Measurements from ENCODE around the gene PRDM11. TPM values are rescaled to one million over a fixed set of nuclear protein-coding genes. Genes with fewer than 3 reads are reported as not detected.
"Not testable (repeated sequence)": the region's sequence is repeated elsewhere in the genome, so short reads cannot be mapped to it uniquely, and the experiment has no call there.

The PRDM11 gene
- total RNA-seq, 1 donor from 2014 or later = 1.4 TPM

GRCh38 chr11:45245218-45246045, 99.0 kb downstream of the PRDM11 start:
- Mint-ChIP-seq H3K36me3 (ENCODE audit: low read depth) (no peaks in the 10 kb centered on the region), H3K9me3 (no peaks in the 10 kb centered on the region), H3K4me3 (no peak overlapping the region), H3K27ac (no peak overlapping the region), H3K27me3 (peaks cover 2% of the 10 kb centered on the region), H3K4me1 (peaks cover 2% of the 10 kb centered on the region)
- DNase-seq = no peak
- intact Hi-C loops (cut with micrococcal nuclease) = no loop called here

GRCh38 chr11:45246241-45246640, 99.8 kb downstream of the PRDM11 start:
- Mint-ChIP-seq H3K27me3 (peaks cover 4% of the 10 kb centered on the region), H3K4me1 (peaks cover 2% of the 10 kb centered on the region), H3K36me3 (ENCODE audit: low read depth) (no peaks in the 10 kb centered on the region), H3K9me3 (no peaks in the 10 kb centered on the region), H3K27ac (no peak overlapping the region), H3K4me3 (no peak overlapping the region)
- DNase-seq = no peak
- intact Hi-C loops (cut with micrococcal nuclease) = no loop called here

- no peak for DNase-seq
- Mint-ChIP-seq H3K9me3 (no peaks in the 10 kb centered on the region), H3K4me3 (no peak overlapping the region), H3K36me3 (ENCODE audit: low read depth) (no peaks in the 10 kb centered on the region), H3K27me3 (peaks cover 4% of the 10 kb centered on the region), H3K27ac (no peak overlapping the region), H3K4me1 (peaks cover 2% of the 10 kb centered on the region)
- intact Hi-C loops (cut with micrococcal nuclease) = no loop called here
Observed at GRCh38 chr11:45247433-45247832, 101.0 kb downstream of the PRDM11 start.

GRCh38 chr11:45248501-45249011, 102.1 kb downstream of the PRDM11 start:
- no peak overlapping the region for H3K27ac Mint-ChIP-seq
- peaks cover 2% of the 10 kb centered on the region for H3K27me3 Mint-ChIP-seq
- no peak for DNase-seq
- peaks cover 2% of the 10 kb centered on the region for H3K4me1 Mint-ChIP-seq
- no peak overlapping the region for H3K4me3 Mint-ChIP-seq
- no peaks in the 10 kb centered on the region for H3K9me3 Mint-ChIP-seq
- no peaks in the 10 kb centered on the region for H3K36me3 Mint-ChIP-seq (ENCODE audit: low read depth)
- intact Hi-C loops (cut with micrococcal nuclease) = no loop called here

- H3K36me3 Mint-ChIP-seq (ENCODE audit: low read depth); H3K4me1 Mint-ChIP-seq; H3K4me3 Mint-ChIP-seq; DNase-seq; intact Hi-C loops (cut with micrococcal nuclease); H3K27me3 Mint-ChIP-seq; H3K27ac Mint-ChIP-seq; H3K9me3 Mint-ChIP-seq: not testable (repeated sequence)
Observed at GRCh38 chr11:45249372-45249771, 102.9 kb downstream of the PRDM11 start.

- no peaks in the 10 kb centered on the region for H3K9me3 Mint-ChIP-seq
Observed at GRCh38 chr11:45250035-45250718, 103.7 kb downstream of the PRDM11 start.

GRCh38 chr11:45252134-45252856, 105.9 kb downstream of the PRDM11 start:
- intact Hi-C loops (cut with micrococcal nuclease) = loop anchor here (10.0 kb wide), 1 partner anchor 83 kb away; no protein-coding TSS in a partner anchor
- peak; percentile 66 for DNase-seq
- no peaks in the 10 kb centered on the region for H3K36me3 Mint-ChIP-seq (ENCODE audit: low read depth)
- no peaks in the 10 kb centered on the region for H3K9me3 Mint-ChIP-seq
- H3K4me1 Mint-ChIP-seq = peaks cover 2% of the 10 kb centered on the region
- H3K27me3 Mint-ChIP-seq = peaks cover 4% of the 10 kb centered on the region
- no peak overlapping the region for H3K27ac Mint-ChIP-seq
- H3K4me3 Mint-ChIP-seq = no peak overlapping the region

More at GRCh38 chr11:45250035-45250718, 103.7 kb downstream of the PRDM11 start:
- Mint-ChIP-seq H3K27me3 (peaks cover 2% of the 10 kb centered on the region), H3K36me3 (ENCODE audit: low read depth) (no peaks in the 10 kb centered on the region), H3K4me3 (no peak overlapping the region), H3K27ac (no peak overlapping the region), H3K4me1 (peaks cover 2% of the 10 kb centered on the region)
- intact Hi-C loops (cut with micrococcal nuclease) = loop anchor here (10.0 kb wide), 1 partner anchor 85 kb away; no protein-coding TSS in a partner anchor
- no peak for DNase-seq

- intact Hi-C loops (cut with micrococcal nuclease) = loop anchor here (10.0 kb wide), 1 partner anchor 82 kb away; no protein-coding TSS in a partner anchor
- Mint-ChIP-seq H3K9me3 (no peaks in the 10 kb centered on the region), H3K36me3 (ENCODE audit: low read depth) (no peaks in the 10 kb centered on the region), H3K27ac (no peak overlapping the region), H3K4me3 (no peak overlapping the region), H3K4me1 (peaks cover 2% of the 10 kb centered on the region), H3K27me3 (peaks cover 4% of the 10 kb centered on the region)
- DNase-seq = no peak
Observed at GRCh38 chr11:45252877-45253276, 106.4 kb downstream of the PRDM11 start.

GRCh38 chr11:45253640-45254039, 107.2 kb downstream of the PRDM11 start:
- H3K27me3 Mint-ChIP-seq = peaks cover 4% of the 10 kb centered on the region
- no peak overlapping the region for H3K4me3 Mint-ChIP-seq
- no peaks in the 10 kb centered on the region for H3K9me3 Mint-ChIP-seq
- peaks cover 2% of the 10 kb centered on the region for H3K4me1 Mint-ChIP-seq
- intact Hi-C loops (cut with micrococcal nuclease) = loop anchor here (10.0 kb wide), 1 partner anchor 81 kb away; no protein-coding TSS in a partner anchor
- no peak for DNase-seq
- no peaks in the 10 kb centered on the region for H3K36me3 Mint-ChIP-seq (ENCODE audit: low read depth)
- no peak overlapping the region for H3K27ac Mint-ChIP-seq

- Mint-ChIP-seq H3K36me3 (ENCODE audit: low read depth) (no peaks in the 10 kb centered on the region), H3K9me3 (no peaks in the 10 kb centered on the region), H3K27ac (no peak overlapping the region), H3K27me3 (peaks cover 4% of the 10 kb centered on the region), H3K4me3 (no peak overlapping the region), H3K4me1 (no peaks in the 10 kb centered on the region)
- intact Hi-C loops (cut with micrococcal nuclease) = loop anchor here (10.0 kb wide), 1 partner anchor 81 kb away; no protein-coding TSS in a partner anchor
- DNase-seq = no peak
Observed at GRCh38 chr11:45254070-45254469, 107.6 kb downstream of the PRDM11 start.

- Mint-ChIP-seq H3K4me3 (no peak overlapping the region), H3K9me3 (no peaks in the 10 kb centered on the region), H3K36me3 (ENCODE audit: low read depth) (no peaks in the 10 kb centered on the region), H3K4me1 (no peaks in the 10 kb centered on the region), H3K27ac (no peak overlapping the region), H3K27me3 (peaks cover 2% of the 10 kb centered on the region)
- intact Hi-C loops (cut with micrococcal nuclease) = loop anchor here (10.0 kb wide), 1 partner anchor 76 kb away; no protein-coding TSS in a partner anchor
- no peak for DNase-seq
Observed at GRCh38 chr11:45258982-45259530, 112.6 kb downstream of the PRDM11 start.

- no peak overlapping the region for H3K4me3 Mint-ChIP-seq
- H3K36me3 Mint-ChIP-seq (ENCODE audit: low read depth) = no peaks in the 10 kb centered on the region
- H3K9me3 Mint-ChIP-seq = no peaks in the 10 kb centered on the region
- peaks cover 2% of the 10 kb centered on the region for H3K27me3 Mint-ChIP-seq
- intact Hi-C loops (cut with micrococcal nuclease) = loop anchor here (10.0 kb wide), 1 partner anchor 75 kb away; no protein-coding TSS in a partner anchor
- DNase-seq = no peak
- no peaks in the 10 kb centered on the region for H3K4me1 Mint-ChIP-seq
- H3K27ac Mint-ChIP-seq = no peak overlapping the region
Observed at GRCh38 chr11:45259592-45259991, 113.2 kb downstream of the PRDM11 start.

GRCh38 chr11:45260071-45260470, 113.6 kb downstream of the PRDM11 start:
- Mint-ChIP-seq H3K36me3 (ENCODE audit: low read depth) (no peaks in the 10 kb centered on the region), H3K27ac (no peak overlapping the region), H3K27me3 (peaks cover 2% of the 10 kb centered on the region), H3K4me1 (peaks cover 1% of the 10 kb centered on the region), H3K9me3 (no peaks in the 10 kb centered on the region), H3K4me3 (no peak overlapping the region)
- intact Hi-C loops (cut with micrococcal nuclease) = no loop called here
- no peak for DNase-seq

Measured in activated CD4-positive, alpha-beta T cell treated with anti-CD3 and anti-CD28 coated beads, Interleukin-2, amount 10 ng/mL, durations not matched to agents 24 days and 14 days (primary cell).